ENCODE results near the gene OR2B3. TPM values are rescaled to one million over a fixed set of nuclear protein-coding genes. Genes with fewer than 3 reads are reported as not detected.
A peak's percentile ranks its signal among the peaks of the same experiment; 100 is the strongest.
"Not testable (repeated sequence)": the region's sequence is repeated elsewhere in the genome, so short reads cannot be mapped to it uniquely, and the experiment has no call there.

OR2B3 gene
- total RNA-seq, result not detected in 2 replicates
- polyA plus RNA-seq (2012), result not detected

- DNase-seq (ENCODE audit: low read depth), result no peak
Observed at GRCh38 chr6:29087213-29087612, at the start of gene OR2B3. Gene OR2B3 (minus strand): TSS chr6:29087313. CDS start chr6:29087248, 65 bp downstream.

GRCh38 chr6:29131691-29132090 is 44.6 kb upstream of the OR2B3 start:
- no peak for DNase-seq (ENCODE audit: low read depth)

GRCh38 chr6:29130644-29131043 is 43.5 kb upstream of the OR2B3 start:
- no peak for DNase-seq (ENCODE audit: low read depth)

GRCh38 chr6:29129326-29130012 is 42.4 kb upstream of the OR2B3 start:
- DNase-seq (ENCODE audit: low read depth), result no peak

GRCh38 chr6:29114964-29115363 is 27.9 kb upstream of the OR2B3 start:
- DNase-seq (ENCODE audit: low read depth), result not testable (repeated sequence)

- DNase-seq (ENCODE audit: low read depth), result no peak
Observed at GRCh38 chr6:29112135-29112534, 25.0 kb upstream of the OR2B3 start.

- no peak for DNase-seq (ENCODE audit: low read depth)
Observed at GRCh38 chr6:29107758-29108157, 20.6 kb upstream of the OR2B3 start, which contains the start of gene OR2J3. Gene OR2J3 (plus strand): TSS chr6:29108058. CDS start chr6:29111891, 3,833 bp downstream.

GRCh38 chr6:29099190-29099589 is 12.1 kb upstream of the OR2B3 start, which contains the start of gene OR2J1:
Gene OR2J1 (plus strand): TSS chr6:29099490. CDS start chr6:29100943, 1,453 bp downstream.
- DNase-seq (ENCODE audit: low read depth), result no peak

- no peak for DNase-seq (ENCODE audit: low read depth)
Observed at GRCh38 chr6:29097803-29098202, 10.7 kb upstream of the OR2B3 start.

- no peak for DNase-seq (ENCODE audit: low read depth)
Observed at GRCh38 chr6:29092957-29093356, 5.8 kb upstream of the OR2B3 start.

- no peak for DNase-seq (ENCODE audit: low read depth)
Observed at GRCh38 chr6:29082457-29082856, 4.7 kb downstream of the OR2B3 start.

GRCh38 chr6:29081312-29081711 is 5.8 kb downstream of the OR2B3 start:
- DNase-seq (ENCODE audit: low read depth), result no peak

GRCh38 chr6:29079203-29079602 is 7.9 kb downstream of the OR2B3 start:
- DNase-seq (ENCODE audit: low read depth), result no peak

GRCh38 chr6:29071831-29072723 is 15.0 kb downstream of the OR2B3 start:
- peak; percentile 9 for DNase-seq (ENCODE audit: low read depth)

GRCh38 chr6:29051680-29052079 is 35.4 kb downstream of the OR2B3 start:
- DNase-seq (ENCODE audit: low read depth), result no peak

- DNase-seq (ENCODE audit: low read depth), result no peak
Observed at GRCh38 chr6:29045075-29045474, 42.0 kb downstream of the OR2B3 start, which contains the start of gene OR2W1. Gene OR2W1 (minus strand): TSS chr6:29045175. CDS start chr6:29045175, 0 bp downstream.

Other genes starting within 250 kb of the OR2B3 start
- gene TRIM27, start 163.3 kb downstream of the OR2B3 start, total RNA-seq, result 65.7 and 67.2 TPM in 2 replicates
- 0.32 and 1.5 TPM in 2 replicates for gene ZNF311, start 82.0 kb downstream of the OR2B3 start, total RNA-seq
- gene OR2W1, start 42.1 kb downstream of the OR2B3 start, total RNA-seq, result not detected in 2 replicates
- gene OR2J1, start 12.2 kb upstream of the OR2B3 start, total RNA-seq, result not detected in 2 replicates
- not detected in 2 replicates for gene OR2J3, start 20.7 kb upstream of the OR2B3 start, total RNA-seq
- gene OR2J2, start 83.6 kb upstream of the OR2B3 start, total RNA-seq, result not detected in 2 replicates
- gene OR14J1, start 214.4 kb upstream of the OR2B3 start, total RNA-seq, result not detected in 2 replicates